ENCODE data around the gene PLK4. TPM values are rescaled to one million over a fixed set of nuclear protein-coding genes. Genes with fewer than 3 reads are reported as not detected.

The PLK4 gene
- 10 to 100 TPM; 14.7 to 43.2 (median 24.0) TPM for polyA plus RNA-seq (ENCODE audit: insufficient read depth in 1 of 5, insufficient read length in 5 of 5, low replicate concordance in 1 of 5)
- long read RNA-seq, donor 1, partial matches to known transcripts, result 5 of 10 reads
- long read RNA-seq, donor 1, other reads (novel, unspliced or antisense), result 0 of 10 reads
- long read RNA-seq, donor 2, partial matches to known transcripts, result 0 of 5 reads
- long read RNA-seq, donor 2, other reads (novel, unspliced or antisense), result 0 of 5 reads
- long read RNA-seq, donor 3, partial matches to known transcripts, result 7 of 10 reads
- long read RNA-seq, donor 3, other reads (novel, unspliced or antisense), result 0 of 10 reads
- long read RNA-seq, donor 4, partial matches to known transcripts, result 0 of 3 reads
- long read RNA-seq, donor 4, other reads (novel, unspliced or antisense), result 0 of 3 reads
- long read RNA-seq, donor 5, partial matches to known transcripts, result 0 of 6 reads
- long read RNA-seq, donor 5, other reads (novel, unspliced or antisense), result 0 of 6 reads
- long read RNA-seq, donor 6, partial matches to known transcripts, result 0 of 5 reads
- long read RNA-seq, donor 6, other reads (novel, unspliced or antisense), result 0 of 5 reads
- long read RNA-seq, donor 7, transcript PLK4-206 (6 exons, 811 nt), result major isoform, 7 of 8 reads
- long read RNA-seq, donor 7, partial matches to known transcripts, result 0 of 8 reads
- long read RNA-seq, donor 7, other reads (novel, unspliced or antisense), result 0 of 8 reads
- long read RNA-seq, donor 8, partial matches to known transcripts, result 0 of 4 reads
- long read RNA-seq, donor 8, other reads (novel, unspliced or antisense), result 0 of 4 reads

GRCh38 chr4:127880763-127881562 lies at the start of gene PLK4:
TSS of gene PLK4 (plus strand) at chr4:127880893. CDS start at chr4:127881135, 242 bp downstream.
- peak; percentile 97 to 98 for DNase-seq

- no peak for DNase-seq
Observed at GRCh38 chr4:127832585-127832984, 48.1 kb upstream of the PLK4 start.

GRCh38 chr4:127843704-127844600 lies 36.7 kb upstream of the PLK4 start:
- no peak for DNase-seq

GRCh38 chr4:127844601-127845116 lies 36.0 kb upstream of the PLK4 start:
- no peak for DNase-seq

GRCh38 chr4:127846061-127846460 lies 34.6 kb upstream of the PLK4 start:
- DNase-seq, result no peak

- no peak for DNase-seq
Observed at GRCh38 chr4:127846765-127847164, 33.9 kb upstream of the PLK4 start.

GRCh38 chr4:127849505-127850234 lies 31.0 kb upstream of the PLK4 start:
- DNase-seq, result no peak

GRCh38 chr4:127852661-127853060 lies 28.0 kb upstream of the PLK4 start:
- DNase-seq, result no peak

GRCh38 chr4:127856196-127856812 lies 24.4 kb upstream of the PLK4 start:
- no peak for DNase-seq

GRCh38 chr4:127856813-127857447 lies 23.8 kb upstream of the PLK4 start:
- no peak for DNase-seq

GRCh38 chr4:127857641-127858040 lies 23.1 kb upstream of the PLK4 start:
- DNase-seq, result no peak

- no peak for DNase-seq
Observed at GRCh38 chr4:127868196-127868595, 12.5 kb upstream of the PLK4 start.

- DNase-seq, result no peak
Observed at GRCh38 chr4:127870281-127870680, 10.4 kb upstream of the PLK4 start.

GRCh38 chr4:127870688-127871087 lies 10.0 kb upstream of the PLK4 start:
- DNase-seq, result no peak

GRCh38 chr4:127875791-127876190 lies 4.9 kb upstream of the PLK4 start:
- DNase-seq, result no peak

- DNase-seq, result no peak
Observed at GRCh38 chr4:127881563-127881864, 821 bp downstream of the PLK4 start.

- DNase-seq, result no peak
Observed at GRCh38 chr4:127888559-127888958, 7.9 kb downstream of the PLK4 start.

GRCh38 chr4:127889903-127890302 lies 9.2 kb downstream of the PLK4 start:
- DNase-seq, result no peak

- DNase-seq, result no peak
Observed at GRCh38 chr4:127896069-127896468, 15.4 kb downstream of the PLK4 start.

Data from right lung (tissue), 10 donors.